Limb (tissue), 2 donors: Measurements from ENCODE around the gene TMEFF2.

Source experiments
- DNase-seq, 2 donors: peaks; one replicate each; pipeline ENCODE4 v3.0.0-alpha.2; 2016; ENCODE audit errors: extremely low spot score in 2 of 2

TMEFF2 gene

DNA sequence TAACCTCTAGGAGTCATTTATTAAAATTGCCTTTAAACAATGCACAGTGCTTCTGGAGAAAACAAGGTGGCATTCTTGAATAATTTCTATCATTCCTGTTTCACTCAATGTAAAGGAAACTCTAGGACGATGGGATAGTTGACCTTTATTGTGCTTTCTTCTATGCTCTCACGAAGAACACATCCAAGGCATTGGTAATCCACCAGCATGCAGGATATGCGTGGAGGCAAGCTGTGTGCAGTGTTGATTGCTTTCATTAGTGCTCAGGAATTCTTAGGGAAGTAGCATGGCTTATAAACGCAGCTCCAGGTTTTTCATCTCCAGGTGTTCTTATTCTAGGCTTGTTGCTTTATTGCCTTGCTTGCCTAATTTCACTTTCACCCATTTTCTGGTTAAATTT lies 289.4 kb downstream of the TMEFF2 start:
- DNase-seq: no peak

DNA sequence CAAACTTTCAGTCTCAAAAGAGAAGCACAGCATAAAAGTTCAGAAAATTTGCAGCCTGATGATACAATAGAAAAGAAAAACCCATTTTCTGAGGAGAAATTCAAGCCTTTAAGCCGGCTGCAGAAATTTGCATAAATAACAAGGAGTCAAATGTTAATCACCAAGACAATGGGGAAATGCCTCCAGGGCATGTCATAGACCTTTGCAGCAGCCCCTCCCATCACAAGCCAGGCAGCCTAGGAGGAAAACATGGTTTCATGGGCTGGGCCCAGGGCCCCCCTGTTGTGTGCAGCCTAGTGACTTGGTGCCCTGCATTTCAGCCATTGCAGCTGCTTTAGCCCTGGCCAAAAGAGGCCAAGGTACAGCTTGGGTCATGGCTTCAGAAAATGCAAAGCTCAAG lies 293.7 kb downstream of the TMEFF2 start:
- DNase-seq: no peak

DNA sequence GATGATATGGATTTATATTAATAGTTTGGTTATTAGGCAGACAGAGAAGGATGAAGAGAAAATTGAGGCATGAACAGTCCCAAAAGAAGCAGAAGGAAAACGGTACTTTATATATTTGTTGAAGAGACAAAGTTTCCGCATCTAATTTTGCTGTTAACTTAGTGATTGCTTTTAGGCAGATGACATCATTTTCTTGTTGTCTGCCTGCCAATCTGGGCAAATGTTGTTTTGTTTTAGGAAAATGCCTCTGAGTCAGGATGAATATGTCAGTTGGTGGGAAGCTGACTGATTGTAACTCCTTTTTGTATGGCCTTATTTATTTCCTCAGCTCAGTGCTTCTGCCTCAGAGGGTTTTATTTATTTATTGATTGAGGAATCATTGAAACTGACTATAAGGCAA lies 295.3 kb downstream of the TMEFF2 start:
- DNase-seq: no peak
